ENCODE measurements around the gene CNOT11.
"Not testable (repeated sequence)": the region's sequence is repeated elsewhere in the genome, so short reads cannot be mapped to it uniquely, and the experiment has no call there.

The CNOT11 gene

DNA sequence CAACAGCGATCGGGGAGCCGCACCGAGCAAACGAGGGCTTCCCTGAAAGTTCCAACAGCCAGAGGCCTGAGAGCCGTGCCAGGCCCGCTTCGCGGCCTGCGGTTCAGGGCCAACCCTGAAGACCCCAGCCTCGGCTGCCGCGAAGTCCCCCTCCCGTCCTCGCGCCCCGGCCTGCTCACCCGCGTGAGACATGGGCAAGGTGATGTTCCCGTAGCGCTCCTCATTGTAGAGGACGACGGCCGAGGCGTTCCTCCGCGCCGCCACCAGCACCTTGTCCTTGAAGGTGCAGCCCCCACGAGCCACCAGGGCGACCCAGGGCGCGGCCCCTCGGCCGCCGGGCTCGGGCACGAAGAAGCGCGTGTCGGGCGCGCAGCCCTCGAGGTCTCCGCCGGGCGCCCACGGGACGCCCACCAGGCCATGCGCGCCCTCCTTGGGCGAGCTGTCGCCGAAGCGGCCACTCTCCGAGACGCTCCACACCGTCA is 55.3 kb downstream of the CNOT11 start:
- H3K4me3 ChIP-seq (ENCODE audit: low read depth, low read length) = peak overlapping the region; percentile 72

DNA sequence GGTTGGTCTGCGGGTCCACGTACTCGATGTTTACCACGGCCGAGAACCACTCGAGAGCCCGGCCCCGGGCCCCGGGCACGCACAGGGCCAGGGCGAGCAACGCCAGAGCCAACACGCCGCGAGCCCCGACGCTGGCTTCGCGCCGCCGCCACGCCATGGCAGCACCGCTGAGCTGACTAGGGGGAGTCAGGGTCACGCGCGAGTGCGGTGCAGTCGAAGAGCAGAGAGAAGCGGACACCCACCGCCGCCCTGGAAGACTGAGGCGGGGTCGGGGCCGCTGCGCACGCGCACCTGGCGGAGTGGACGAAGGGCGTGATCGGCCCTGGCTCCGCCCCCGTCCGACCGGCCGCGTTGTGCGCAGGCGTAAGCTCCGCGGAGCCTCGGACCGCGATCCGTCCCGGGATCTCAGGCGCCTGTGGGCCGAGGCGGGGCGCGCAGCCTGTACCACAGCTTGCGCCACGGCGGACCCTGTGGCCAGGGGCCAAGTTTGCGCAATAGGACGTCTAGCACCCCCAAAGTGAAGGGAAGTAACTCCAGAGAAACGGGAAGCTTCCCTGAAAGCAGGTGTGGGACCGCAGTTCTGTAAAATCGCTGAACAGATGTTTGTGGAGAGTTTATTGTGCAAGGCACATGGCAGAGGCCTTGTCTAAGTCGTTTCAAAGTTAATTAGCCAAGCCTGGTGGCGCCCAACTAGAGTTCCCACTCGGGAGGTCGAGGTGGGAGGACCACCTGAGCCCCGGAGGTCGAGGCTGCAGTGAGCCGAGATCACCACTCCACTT is 55.9 kb downstream of the CNOT11 start, which contains the start of gene RNF149:
TSS of gene RNF149 (minus strand) at position 270 of the 779 bp plus-strand sequence. CDS start at position 157, 113 bp downstream.
- H3K4me3 ChIP-seq (ENCODE audit: low read depth, low read length) = peak within 1 kb of the TSS; percentile 72

DNA sequence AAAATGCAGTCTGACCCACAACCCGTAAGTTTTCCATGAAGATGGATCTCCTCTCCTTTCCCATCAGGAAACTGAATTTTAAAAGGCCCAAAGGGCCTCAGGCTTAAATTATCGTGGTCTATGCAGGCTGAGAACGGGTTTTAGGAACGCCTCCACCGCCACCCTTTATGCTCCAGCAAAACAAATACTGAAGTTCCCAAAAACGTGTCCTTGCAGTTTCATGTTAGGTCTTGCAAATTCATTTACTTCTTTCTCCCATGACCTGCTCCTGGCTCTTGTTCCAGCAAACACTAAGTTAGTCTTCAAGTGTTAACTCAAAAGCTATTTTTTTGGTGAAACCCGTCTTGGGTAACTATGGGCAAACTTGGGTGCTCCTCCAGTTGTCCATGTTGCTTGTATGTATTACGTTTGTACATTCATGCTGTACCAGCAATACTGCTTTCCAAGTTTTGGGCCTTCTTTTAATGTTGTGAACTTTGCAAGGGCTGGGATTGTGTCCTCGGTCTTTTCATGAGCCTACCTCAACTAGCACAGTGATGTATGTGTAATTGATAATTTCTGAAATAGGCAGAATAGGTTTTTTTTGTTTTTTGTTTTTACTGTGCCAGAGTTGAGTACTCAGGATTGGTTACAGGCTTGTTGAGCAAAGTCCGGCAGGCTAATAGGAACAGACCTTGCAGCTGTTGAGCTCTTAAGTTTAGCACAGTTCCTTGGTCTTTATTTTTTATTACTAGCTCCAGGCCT is 57.6 kb downstream of the CNOT11 start:
- H3K4me3 ChIP-seq (ENCODE audit: low read depth, low read length) = no peak overlapping the region

DNA sequence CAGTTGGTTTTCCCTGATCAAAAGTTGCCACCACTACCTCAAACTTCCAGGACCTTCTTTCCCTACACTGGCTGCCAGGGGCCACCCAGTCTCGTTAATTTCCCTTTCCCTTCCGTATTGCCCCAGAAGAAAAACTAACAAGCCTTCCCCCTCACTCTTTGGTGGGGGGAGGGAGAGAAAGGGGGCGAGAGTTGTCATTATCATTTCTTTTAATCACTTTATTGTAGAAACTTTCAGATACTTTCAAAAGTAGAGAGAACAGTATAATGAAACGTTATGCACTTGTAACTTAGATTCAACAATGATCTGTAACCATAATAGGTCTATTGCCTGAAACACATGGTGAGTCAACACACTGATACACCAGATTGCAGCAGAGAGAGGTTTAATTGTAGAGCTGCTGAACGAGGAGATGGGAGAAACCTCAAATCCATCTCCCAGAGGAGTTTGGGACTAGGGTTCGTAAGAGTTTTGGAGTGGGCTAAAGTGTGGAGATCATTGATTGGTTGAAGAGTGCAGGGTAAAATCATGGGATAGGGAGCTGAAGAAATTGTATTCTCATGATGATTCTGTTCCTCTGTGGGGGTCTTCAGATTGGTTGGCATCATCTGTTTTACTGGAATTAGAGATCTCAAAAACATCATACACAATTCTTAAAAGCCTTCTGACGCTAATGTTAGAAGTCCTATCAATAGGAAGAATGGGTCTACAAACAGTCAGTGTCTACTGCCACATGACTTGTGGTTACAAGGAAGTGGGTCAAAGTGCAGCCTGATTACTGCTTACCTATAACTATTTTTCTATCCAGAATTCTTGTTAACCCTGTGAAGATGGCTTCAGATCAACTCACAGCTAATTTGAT is 58.4 kb downstream of the CNOT11 start:
- no peak overlapping the region for H3K4me3 ChIP-seq (ENCODE audit: low read depth, low read length)

DNA sequence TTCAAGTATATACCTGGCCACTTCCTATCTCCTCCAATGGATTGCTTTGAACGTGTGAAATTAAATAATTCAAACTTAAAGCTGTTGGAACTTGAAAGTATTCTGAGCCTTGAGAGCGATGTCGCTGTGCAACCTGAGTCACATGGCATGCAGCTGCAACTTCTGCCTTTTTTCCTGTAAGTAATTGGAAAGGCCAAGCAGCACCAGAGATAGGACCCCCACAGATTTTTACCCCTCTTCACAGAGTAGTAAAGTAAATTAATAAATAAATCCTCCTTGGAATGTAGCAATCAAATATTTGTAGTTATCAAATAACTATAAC is 59.0 kb downstream of the CNOT11 start:
- H3K4me3 ChIP-seq (ENCODE audit: low read depth, low read length) = no peak overlapping the region

DNA sequence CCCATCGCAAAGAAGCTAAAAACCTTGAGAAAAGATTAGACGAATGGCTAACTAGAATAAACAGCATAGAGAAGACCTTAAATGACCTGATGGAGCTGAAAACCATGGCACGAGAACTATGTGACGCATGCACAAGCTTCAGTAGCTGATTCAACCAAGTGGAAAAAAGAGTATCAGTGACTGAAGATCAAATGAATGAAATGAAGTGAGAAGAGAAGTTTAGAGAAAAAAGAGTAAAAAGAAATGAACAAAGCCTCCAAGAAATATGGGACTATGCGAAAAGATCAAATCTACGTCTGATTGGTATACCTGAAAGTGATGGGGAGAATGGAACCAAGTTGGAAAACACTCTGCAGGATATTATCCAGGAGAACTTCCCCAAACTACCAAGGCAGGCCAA is 63.9 kb downstream of the CNOT11 start:
- not testable (repeated sequence) for H3K4me3 ChIP-seq (ENCODE audit: low read depth, low read length)

Measured in iPS-11a (cell line).